GM15510 (cell line): ENCODE measurements around the gene KBTBD6.

ENCODE experiments used
- POLR2A ChIP-seq: IDR thresholded peaks from 3 replicates; pipeline ENCODE4 v1.6.1; 2011; ENCODE audit warnings: borderline replicate concordance; ENCODE audit not compliant: insufficient read length; ENCODE audit errors: extremely low read depth

KBTBD6 gene

GRCh38 chr13:41132512-41133152, at the start of gene KBTBD6:
TSS of gene KBTBD6 (minus strand) at chr13:41132802. CDS start at chr13:41132511, 291 bp downstream.
- TF ChIP-seq POLR2A, result peak; percentile 74

GRCh38 chr13:41182231-41182630, 49.6 kb upstream of the KBTBD6 start:
- TF ChIP-seq POLR2A, result no peak

GRCh38 chr13:41179593-41180250, 47.1 kb upstream of the KBTBD6 start:
- TF ChIP-seq POLR2A, result no peak

- TF ChIP-seq POLR2A, result no peak
Measured at GRCh38 chr13:41178040-41178439, 45.4 kb upstream of the KBTBD6 start.

- no peak for TF ChIP-seq POLR2A
Measured at GRCh38 chr13:41177616-41178015, 45.0 kb upstream of the KBTBD6 start.

- TF ChIP-seq POLR2A, result no peak
Measured at GRCh38 chr13:41162151-41162550, 29.5 kb upstream of the KBTBD6 start.

- TF ChIP-seq POLR2A, result no peak
Measured at GRCh38 chr13:41159174-41159573, 26.6 kb upstream of the KBTBD6 start.

GRCh38 chr13:41157048-41157717, 24.6 kb upstream of the KBTBD6 start:
- no peak for TF ChIP-seq POLR2A

GRCh38 chr13:41156620-41157019, 24.0 kb upstream of the KBTBD6 start:
- TF ChIP-seq POLR2A, result no peak

- no peak for TF ChIP-seq POLR2A
Measured at GRCh38 chr13:41154042-41154441, 21.4 kb upstream of the KBTBD6 start.

GRCh38 chr13:41152005-41152404, 19.4 kb upstream of the KBTBD6 start:
- TF ChIP-seq POLR2A, result no peak

GRCh38 chr13:41150058-41150457, 17.5 kb upstream of the KBTBD6 start:
- TF ChIP-seq POLR2A, result no peak

- TF ChIP-seq POLR2A, result no peak
Measured at GRCh38 chr13:41148419-41149283, 16.0 kb upstream of the KBTBD6 start.

- TF ChIP-seq POLR2A, result no peak
Measured at GRCh38 chr13:41145136-41145908, 12.7 kb upstream of the KBTBD6 start.

GRCh38 chr13:41144576-41144975, 12.0 kb upstream of the KBTBD6 start:
- TF ChIP-seq POLR2A, result no peak

- TF ChIP-seq POLR2A, result no peak
Measured at GRCh38 chr13:41139296-41139966, 6.8 kb upstream of the KBTBD6 start.
